ENCODE results near the gene RNF166.

DNA sequence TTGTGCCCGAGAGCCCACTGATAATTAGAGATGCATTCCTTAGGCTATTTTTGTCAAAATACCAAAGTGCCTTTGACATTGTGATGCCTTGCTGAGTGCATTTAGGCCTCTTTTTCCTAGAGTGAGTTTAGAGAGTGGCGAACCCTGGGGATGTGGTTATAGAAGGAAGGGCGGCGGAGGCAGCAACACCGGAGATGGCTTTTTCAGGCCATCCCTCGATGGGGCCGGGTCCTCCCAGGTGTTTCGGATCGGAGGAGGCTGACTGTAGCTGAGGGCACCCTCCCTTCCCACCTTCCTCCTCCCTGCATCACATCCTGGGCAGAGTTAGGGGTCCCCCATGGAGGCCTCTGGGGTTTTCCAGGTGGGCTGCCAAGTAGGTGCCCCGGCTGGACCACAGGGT, 13.3 kb downstream of the RNF166 start:
- TF ChIP-seq, protein P1, sequence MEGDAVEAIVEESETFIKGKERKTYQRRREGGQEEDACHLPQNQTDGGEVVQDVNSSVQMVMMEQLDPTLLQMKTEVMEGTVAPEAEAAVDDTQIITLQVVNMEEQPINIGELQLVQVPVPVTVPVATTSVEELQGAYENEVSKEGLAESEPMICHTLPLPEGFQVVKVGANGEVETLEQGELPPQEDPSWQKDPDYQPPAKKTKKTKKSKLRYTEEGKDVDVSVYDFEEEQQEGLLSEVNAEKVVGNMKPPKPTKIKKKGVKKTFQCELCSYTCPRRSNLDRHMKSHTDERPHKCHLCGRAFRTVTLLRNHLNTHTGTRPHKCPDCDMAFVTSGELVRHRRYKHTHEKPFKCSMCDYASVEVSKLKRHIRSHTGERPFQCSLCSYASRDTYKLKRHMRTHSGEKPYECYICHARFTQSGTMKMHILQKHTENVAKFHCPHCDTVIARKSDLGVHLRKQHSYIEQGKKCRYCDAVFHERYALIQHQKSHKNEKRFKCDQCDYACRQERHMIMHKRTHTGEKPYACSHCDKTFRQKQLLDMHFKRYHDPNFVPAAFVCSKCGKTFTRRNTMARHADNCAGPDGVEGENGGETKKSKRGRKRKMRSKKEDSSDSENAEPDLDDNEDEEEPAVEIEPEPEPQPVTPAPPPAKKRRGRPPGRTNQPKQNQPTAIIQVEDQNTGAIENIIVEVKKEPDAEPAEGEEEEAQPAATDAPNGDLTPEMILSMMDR (IDR thresholded peaks at IDR 0.05; ENCODE audit: poor library complexity, severe bottlenecking), result no peak
- TF ChIP-seq EP300 (conservative IDR thresholded peaks at IDR 0.05; ENCODE audit: poor library complexity, severe bottlenecking) (no peak), MXI1 (conservative IDR thresholded peaks at IDR 0.05; ENCODE audit: poor library complexity, severe bottlenecking) (no peak)
- TF ChIP-seq, protein P2, sequence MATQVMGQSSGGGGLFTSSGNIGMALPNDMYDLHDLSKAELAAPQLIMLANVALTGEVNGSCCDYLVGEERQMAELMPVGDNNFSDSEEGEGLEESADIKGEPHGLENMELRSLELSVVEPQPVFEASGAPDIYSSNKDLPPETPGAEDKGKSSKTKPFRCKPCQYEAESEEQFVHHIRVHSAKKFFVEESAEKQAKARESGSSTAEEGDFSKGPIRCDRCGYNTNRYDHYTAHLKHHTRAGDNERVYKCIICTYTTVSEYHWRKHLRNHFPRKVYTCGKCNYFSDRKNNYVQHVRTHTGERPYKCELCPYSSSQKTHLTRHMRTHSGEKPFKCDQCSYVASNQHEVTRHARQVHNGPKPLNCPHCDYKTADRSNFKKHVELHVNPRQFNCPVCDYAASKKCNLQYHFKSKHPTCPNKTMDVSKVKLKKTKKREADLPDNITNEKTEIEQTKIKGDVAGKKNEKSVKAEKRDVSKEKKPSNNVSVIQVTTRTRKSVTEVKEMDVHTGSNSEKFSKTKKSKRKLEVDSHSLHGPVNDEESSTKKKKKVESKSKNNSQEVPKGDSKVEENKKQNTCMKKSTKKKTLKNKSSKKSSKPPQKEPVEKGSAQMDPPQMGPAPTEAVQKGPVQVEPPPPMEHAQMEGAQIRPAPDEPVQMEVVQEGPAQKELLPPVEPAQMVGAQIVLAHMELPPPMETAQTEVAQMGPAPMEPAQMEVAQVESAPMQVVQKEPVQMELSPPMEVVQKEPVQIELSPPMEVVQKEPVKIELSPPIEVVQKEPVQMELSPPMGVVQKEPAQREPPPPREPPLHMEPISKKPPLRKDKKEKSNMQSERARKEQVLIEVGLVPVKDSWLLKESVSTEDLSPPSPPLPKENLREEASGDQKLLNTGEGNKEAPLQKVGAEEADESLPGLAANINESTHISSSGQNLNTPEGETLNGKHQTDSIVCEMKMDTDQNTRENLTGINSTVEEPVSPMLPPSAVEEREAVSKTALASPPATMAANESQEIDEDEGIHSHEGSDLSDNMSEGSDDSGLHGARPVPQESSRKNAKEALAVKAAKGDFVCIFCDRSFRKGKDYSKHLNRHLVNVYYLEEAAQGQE (IDR thresholded peaks at IDR 0.05; ENCODE audit: borderline replicate concordance), result no peak

Data from neural cell (in vitro differentiated cells).